Activated T-helper 9 cell treated with anti-CD3 and anti-CD28 coated beads, Interleukin-2, amount 50 U/mL, for 16 hours (primary cell): Measurements from ENCODE around the gene DHX16.
"Not testable (repeated sequence)": the region's sequence is repeated elsewhere in the genome, so short reads cannot be mapped to it uniquely, and the experiment has no call there.

ENCODE experiments used
- DNase-seq: peaks from one replicate; pipeline ENCODE4 v3.0.0-alpha.2; 2020; ENCODE audit warnings: low read depth

The DHX16 gene

DNA sequence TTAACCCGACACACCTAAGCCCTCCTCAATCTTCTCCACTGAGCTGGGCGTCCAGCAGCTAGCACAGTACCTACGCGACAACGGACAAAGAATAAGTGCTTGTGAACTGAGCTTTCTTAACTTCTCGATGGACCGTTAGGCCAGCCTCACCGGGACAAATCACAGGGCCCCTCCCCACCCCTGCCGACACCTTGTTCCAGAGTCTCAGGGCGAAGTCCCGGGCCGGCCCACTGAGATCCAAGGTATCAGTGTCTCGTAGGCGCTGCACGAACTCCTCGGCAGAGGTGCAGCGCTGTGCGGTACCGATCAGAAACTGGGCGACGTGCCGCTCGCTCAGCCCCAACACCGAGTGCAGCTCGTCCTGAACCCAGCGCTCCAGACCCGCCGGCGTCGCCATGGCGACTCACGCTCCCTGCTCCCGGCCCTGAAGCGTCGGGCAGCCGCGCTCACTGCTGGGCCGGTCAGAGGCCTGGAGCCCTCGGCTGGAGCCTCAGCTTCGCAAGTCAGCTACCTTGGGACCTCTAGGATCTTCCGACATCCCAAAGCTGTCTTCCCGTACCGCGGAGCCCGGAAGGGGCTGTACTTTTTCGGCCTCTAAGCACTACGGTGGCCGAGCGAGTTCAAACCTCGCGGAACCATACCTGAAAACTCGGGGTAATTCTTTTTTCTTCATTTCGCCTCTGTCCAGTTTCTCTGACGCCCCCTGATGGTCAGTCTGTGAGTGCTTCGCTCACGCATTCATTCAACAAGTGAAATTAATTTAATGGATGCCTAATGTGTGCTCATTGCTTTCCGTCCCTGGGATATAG, at the start of gene DHX16:
Gene DHX16 (minus strand): TSS at position 562 of the 809 bp plus-strand sequence. CDS start 165 bp downstream, at position 397.
- peak; percentile 83 for DNase-seq

DNA sequence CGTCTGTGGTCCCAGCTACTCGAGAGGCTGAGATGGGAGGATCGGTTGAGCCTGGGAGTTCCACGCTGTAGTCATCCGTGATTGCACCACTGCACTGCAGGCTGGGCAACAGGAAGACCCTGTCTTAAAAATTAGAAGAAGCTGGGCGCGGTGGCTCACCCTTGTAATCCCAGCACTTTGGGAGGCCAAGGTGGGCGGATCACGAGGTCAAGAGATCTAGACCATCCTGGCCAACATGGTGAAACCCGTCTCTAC, 49.1 kb upstream of the DHX16 start:
- DNase-seq, result not testable (repeated sequence)

DNA sequence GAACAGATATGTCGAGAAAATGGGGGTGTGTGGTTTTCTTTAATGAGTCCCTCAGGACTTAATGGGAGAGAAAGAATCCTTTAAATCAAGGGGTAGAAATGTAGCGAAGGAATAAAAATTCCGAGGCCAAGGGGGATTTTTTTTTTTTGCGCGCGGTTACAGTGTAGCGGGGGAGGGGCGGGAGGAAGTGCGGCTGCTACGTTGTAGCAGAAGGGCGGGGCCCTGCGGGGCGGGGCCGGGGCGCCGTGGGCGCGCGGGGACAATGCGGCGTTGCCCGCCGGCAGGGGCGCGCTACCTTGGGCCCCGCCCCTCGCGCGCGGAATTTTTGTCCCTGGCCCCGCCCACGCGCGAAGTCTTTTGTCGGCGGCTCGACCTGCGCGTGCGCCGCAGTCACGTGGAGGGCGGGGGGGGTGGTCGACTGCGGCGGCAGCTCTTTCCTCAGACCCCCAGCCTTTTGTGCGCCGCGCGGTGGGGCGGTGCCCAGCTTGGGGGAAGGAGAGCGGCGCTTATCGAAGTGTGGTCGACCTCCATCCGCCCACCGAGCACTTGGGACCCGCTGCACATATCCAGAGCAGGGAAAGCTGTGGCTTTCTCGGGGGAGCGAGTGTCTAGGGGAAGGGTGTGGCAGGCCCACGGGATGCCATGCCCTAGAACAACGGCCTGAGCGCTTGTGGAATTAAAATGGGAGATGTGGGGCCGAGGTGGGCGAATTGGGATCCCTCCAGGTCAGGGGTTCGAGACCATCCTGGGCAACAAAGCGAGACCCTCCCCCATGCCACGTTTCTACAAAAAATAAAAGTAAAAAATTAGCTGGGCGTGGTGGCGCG, 48.6 kb upstream of the DHX16 start:
- DNase-seq, result peak; percentile 98

DNA sequence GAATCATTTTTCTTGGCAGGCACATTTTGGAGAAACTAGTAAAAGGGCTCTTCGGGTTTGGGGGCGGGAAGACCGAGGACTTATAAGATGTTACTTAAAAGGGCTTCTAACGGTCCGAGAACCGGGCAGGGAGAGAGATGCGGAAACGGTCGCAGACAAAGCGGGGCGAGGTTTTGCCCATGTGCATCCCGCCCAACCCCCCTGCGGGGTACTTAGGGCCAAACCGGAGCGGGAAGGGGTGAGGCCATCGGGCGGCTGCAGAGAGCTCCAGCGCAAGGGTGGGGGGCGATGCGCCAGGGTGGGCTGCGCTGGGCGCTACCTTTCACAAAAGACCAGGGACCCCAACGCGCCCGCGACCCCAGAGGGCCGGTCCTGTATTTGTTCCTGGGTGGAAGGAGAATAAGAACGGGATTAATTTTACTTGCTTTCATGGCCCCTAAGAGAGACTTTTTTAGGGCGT, 48.0 kb upstream of the DHX16 start:
- no peak for DNase-seq

DNA sequence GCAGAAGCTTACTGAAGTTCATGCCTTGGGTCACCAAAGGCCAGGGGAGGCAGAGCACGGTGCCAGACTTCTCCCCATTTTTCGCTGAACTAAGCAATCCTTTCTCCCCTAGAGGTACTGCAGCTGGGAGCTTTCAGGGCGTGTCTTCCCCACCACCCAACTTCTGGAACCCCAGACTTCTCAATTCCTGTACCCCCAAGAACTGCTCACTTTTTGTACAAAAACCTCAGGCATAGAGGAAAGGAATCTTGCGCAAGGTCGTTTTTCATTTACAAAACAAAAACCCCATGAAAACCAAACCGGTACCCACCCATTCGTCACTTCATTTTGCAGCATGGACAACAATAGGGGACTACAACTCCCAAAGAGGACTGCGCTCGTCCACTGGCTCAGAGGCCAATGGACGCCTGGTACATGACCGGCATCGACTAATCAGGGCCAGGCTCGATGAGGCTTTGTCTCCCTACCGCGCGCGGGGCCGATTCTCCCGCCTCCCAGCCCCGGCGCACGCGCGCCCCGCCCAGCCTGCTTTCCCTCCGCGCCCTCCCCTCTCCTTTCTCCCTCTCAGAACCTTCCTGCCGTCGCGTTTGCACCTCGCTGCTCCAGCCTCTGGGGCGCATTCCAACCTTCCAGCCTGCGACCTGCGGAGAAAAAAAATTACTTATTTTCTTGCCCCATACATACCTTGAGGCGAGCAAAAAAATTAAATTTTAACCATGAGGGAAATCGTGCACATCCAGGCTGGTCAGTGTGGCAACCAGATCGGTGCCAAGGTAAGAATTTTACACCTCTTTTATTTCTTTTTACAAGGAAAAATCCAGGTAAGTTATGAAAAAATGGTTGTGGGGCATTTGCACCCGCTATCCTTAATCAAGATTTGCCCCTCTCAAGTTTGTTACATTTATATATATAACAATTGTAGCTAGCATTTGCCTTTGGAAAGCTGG, 47.3 kb upstream of the DHX16 start, which contains the start of gene TUBB:
Gene TUBB (plus strand): TSS at position 562 of the 947 bp plus-strand sequence. CDS start 155 bp downstream, at position 717.
- peak; percentile 93 for DNase-seq

GRCh38 chr6:30719356-30719755, 46.5 kb upstream of the DHX16 start:
- DNase-seq, result no peak

GRCh38 chr6:30717845-30718720, 45.3 kb upstream of the DHX16 start:
- not testable (repeated sequence) for DNase-seq

GRCh38 chr6:30717129-30717844, 44.5 kb upstream of the DHX16 start, which contains the start of gene MDC1:
MDC1 (minus strand) TSS chr6:30717281; CDS start chr6:30715175, 2,106 bp downstream.
- DNase-seq, result peak; percentile 99

GRCh38 chr6:30716879-30717128, 44.0 kb upstream of the DHX16 start:
- no peak for DNase-seq

- no peak for DNase-seq
Measured at GRCh38 chr6:30714263-30714662, 41.5 kb upstream of the DHX16 start.

DNA sequence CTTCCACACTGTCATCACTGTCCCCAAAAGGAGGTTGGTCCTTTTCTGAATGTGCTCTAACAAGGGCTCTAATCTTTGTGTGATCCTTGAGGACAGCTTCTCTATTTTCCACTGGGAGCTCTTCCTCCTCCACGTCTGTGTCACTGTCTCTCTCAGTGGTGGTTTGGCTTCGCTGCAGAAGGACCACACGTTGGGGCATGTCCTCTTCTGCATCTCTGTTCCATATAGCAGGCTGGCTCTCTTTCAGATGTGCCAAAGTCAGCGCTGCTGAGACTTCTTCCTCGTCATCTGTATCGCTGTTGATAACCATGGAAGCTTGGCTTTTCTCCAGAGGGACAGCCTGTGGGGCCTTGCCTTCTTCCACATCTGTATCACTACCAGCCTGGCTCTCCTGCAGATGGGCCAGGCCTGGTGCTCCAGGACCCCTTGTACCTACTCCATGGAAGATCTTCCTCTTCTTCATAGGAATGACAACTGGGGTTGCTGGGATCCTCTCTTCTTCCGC, 39.7 kb upstream of the DHX16 start:
- no peak for DNase-seq

DNA sequence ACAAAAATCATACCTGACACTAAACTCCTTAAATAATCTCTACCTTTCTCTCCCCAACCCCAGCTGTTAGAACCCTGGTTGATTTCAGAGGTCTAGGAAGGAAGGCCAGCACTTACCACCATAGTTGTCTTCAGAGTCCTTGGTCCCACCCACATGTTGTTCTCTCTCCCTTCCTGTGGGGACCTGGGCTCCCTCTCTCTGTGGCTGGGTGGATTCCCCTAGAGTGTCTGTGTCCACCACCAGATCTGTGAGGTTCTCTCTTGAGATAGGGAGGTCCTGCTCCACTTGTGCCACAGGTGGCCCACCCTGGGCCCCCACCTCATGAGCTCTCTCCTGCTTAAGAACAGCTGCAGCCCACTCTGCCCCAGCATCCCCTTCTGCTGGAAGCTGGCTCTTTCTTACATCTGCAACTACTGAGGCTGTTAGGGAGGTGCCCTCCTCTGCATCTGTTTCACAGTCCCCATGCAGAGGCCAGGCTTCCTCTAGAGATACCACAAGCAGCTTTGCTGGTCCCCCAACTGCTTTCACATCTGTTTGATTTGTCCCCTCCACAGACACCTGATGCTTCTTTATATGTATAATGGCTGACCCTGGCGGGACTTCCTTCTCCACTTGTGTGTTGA, 39.1 kb upstream of the DHX16 start:
- no peak for DNase-seq

- no peak for DNase-seq
Measured at GRCh38 chr6:30709101-30709868, 36.5 kb upstream of the DHX16 start.

GRCh38 chr6:30707281-30707850, 34.6 kb upstream of the DHX16 start:
- no peak for DNase-seq

GRCh38 chr6:30705620-30706019, 32.8 kb upstream of the DHX16 start:
- DNase-seq, result no peak

DNA sequence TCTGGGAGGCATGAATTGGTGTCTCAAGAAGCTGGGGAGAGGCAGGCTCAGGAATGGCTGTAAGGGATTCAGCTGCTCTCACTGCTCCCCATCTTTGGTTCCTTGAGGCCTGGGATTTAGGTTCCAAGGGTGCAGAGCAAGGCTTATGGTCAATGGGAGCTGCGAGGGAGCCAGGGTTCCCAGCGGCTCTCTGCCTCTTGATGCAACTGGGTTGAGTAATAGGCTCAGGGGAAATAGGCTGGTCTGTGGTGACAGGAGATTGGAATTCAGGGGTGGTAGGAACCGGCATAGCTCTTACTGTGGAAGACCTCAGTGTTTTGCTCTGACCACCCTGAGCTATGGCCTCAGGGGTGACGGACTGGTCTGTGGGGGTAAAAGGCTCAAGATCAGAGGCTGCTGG, 31.0 kb upstream of the DHX16 start:
- DNase-seq, result no peak

- DNase-seq, result no peak
Measured at GRCh38 chr6:30703011-30703410, 30.2 kb upstream of the DHX16 start.

DNA sequence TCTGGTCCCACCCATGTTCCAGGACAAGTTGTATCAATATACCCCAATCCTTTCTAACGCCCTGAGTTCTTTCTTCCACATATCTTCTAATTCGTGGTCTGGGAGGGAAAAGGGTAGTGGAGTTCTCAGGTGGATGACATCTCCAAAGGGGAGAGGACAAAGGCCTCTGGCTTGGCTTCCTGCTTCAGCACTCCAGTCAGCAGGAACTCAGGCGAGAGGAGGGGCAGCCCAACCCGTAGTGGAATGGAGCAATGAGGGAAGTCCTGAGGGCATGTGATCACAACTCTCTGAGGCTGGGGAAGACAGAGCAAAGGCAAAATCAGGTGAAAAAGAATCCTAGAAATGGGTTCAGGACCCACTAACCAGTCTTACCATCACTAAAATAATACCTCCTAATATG, 27.5 kb upstream of the DHX16 start:
- DNase-seq, result no peak

DNA sequence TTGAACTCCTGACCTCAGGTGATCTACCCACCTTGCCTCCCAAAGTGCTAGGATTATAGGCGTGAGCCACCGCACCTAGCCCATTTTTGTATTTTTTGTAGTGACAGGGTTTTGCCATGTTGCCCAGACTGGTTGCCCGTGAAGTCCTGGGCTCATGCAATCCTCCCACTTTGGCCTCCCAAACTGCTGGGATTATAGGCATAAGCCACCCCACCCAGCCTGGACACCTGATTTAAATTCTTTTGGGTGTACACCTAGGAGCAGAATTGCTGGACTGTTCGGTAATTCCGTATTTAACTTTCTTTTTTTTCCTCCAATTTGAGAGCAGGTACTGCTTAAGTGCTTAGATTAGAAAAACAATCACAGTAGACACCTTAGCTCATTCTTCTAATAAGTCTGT, 23.6 kb upstream of the DHX16 start:
- no peak for DNase-seq
